HG02852 (cell line): Measurements from ENCODE around the gene ARHGEF12.
A peak's percentile ranks its signal among the peaks of the same experiment; 100 is the strongest.
"Not testable (repeated sequence)": the region's sequence is repeated elsewhere in the genome, so short reads cannot be mapped to it uniquely, and the experiment has no call there.

ENCODE experiments used
- ATAC-seq: cut with Tn5 transposase; IDR thresholded peaks from one replicate; pipeline ENCODE4 v1.9.1; 2021; ENCODE audit warnings: mild to moderate bottlenecking, moderate library complexity; ENCODE audit not compliant: unreplicated experiment

Gene ARHGEF12

GRCh38 chr11:120473503-120473902 is 137.3 kb downstream of the ARHGEF12 start:
- ATAC-seq, result no peak

- no peak for ATAC-seq
These were observed 145.9 kb downstream of the ARHGEF12 start for GRCh38 chr11:120482149-120482548.

- no peak for ATAC-seq
These were observed 148.5 kb downstream of the ARHGEF12 start for GRCh38 chr11:120484722-120485121.

- no peak for ATAC-seq
These were observed 149.9 kb downstream of the ARHGEF12 start for GRCh38 chr11:120486138-120486537.

GRCh38 chr11:120489799-120490198 is 153.6 kb downstream of the ARHGEF12 start:
- ATAC-seq, result no peak

GRCh38 chr11:120492486-120492885 is 156.3 kb downstream of the ARHGEF12 start:
- ATAC-seq, result no peak

GRCh38 chr11:120494595-120494994 is 158.4 kb downstream of the ARHGEF12 start:
- no peak for ATAC-seq

GRCh38 chr11:120499088-120499487 is 162.9 kb downstream of the ARHGEF12 start:
- ATAC-seq, result no peak

- no peak for ATAC-seq
These were observed 163.6 kb downstream of the ARHGEF12 start for GRCh38 chr11:120499859-120500258.

GRCh38 chr11:120500414-120501071 is 164.3 kb downstream of the ARHGEF12 start:
- no peak for ATAC-seq

GRCh38 chr11:120501440-120501839 is 165.2 kb downstream of the ARHGEF12 start:
- no peak for ATAC-seq

- ATAC-seq, result no peak
These were observed 166.0 kb downstream of the ARHGEF12 start for GRCh38 chr11:120501976-120502755.

GRCh38 chr11:120503529-120503928 is 167.3 kb downstream of the ARHGEF12 start:
- ATAC-seq, result not testable (repeated sequence)

- no peak for ATAC-seq
These were observed 169.7 kb downstream of the ARHGEF12 start for GRCh38 chr11:120505801-120506425.

GRCh38 chr11:120509346-120510053 is 173.3 kb downstream of the ARHGEF12 start:
- no peak for ATAC-seq

- no peak for ATAC-seq
These were observed 174.3 kb downstream of the ARHGEF12 start for GRCh38 chr11:120510406-120511115.

GRCh38 chr11:120511116-120511819 is 175.1 kb downstream of the ARHGEF12 start, which contains the start of gene GRIK4:
TSS of gene GRIK4 (plus strand) at chr11:120511748. CDS start at chr11:120660319, 148,571 bp downstream.
- ATAC-seq, result peak; percentile 90

- no peak for ATAC-seq
These were observed 175.9 kb downstream of the ARHGEF12 start for GRCh38 chr11:120511820-120512738.
